Panc1 (cell line): Measurements from ENCODE around the gene CKAP4. TPM values are rescaled to one million over a fixed set of nuclear protein-coding genes. Genes with fewer than 3 reads are reported as not detected.

Experiments used
- ATAC-seq: fragments of 200-7000 bp; cut with Tn5 transposase; 2 replicates; pipeline ENCODE4 v1.9.1; 2020; ENCODE audit warnings: mild to moderate bottlenecking, moderate library complexity
- BruUV-seq: library from RNA; stranded (reverse); fragments of 400-500 nt; replicated peaks from 2 replicates; lab custom pipeline; 2021; lab: Mats Ljungman, UMichigan
- CTCF ChIA-PET: fragments of 300-600 bp; sonication (Branson Sonifier 250); formaldehyde crosslinking; loops from one replicate; lab custom pipeline; 2022; ENCODE audit warnings: antibody characterized with exemption; lab: Charles Lee
- POLR2A ChIA-PET: fragments of 300-600 bp; sonication (Branson Sonifier 250); formaldehyde crosslinking; loops from one replicate; lab custom pipeline; 2022; ENCODE audit warnings: antibody characterized with exemption; lab: Charles Lee
- DNase-seq: peaks from one replicate; pipeline ENCODE4 v3.0.0-alpha.2; 2010; ENCODE audit warnings: low read depth, low spot score
- H3K27ac ChIP-seq: 2 replicates; pipeline ENCODE4 v1.5.1; 2011; ENCODE audit warnings: mild to moderate bottlenecking, low read length, inconsistent platforms
- H3K27me3 ChIP-seq: fragments of 200-500 bp; sonication (Bioruptor generic); 2 replicates; pipeline ENCODE4 v1.6.0; 2014; ENCODE audit warnings: low read length, inconsistent platforms; ENCODE audit not compliant: control insufficient read depth, insufficient read depth
- H3K36me3 ChIP-seq: fragments of 200-500 bp; sonication (Bioruptor generic); 2 replicates; pipeline ENCODE4 v1.5.1; 2014; ENCODE audit warnings: inconsistent platforms, mild to moderate bottlenecking, low read length, moderate library complexity; ENCODE audit not compliant: control insufficient read depth, insufficient read depth
- H3K4me1 ChIP-seq: 2 replicates; pipeline ENCODE4 v1.5.1; 2011; ENCODE audit warnings: inconsistent platforms, mild to moderate bottlenecking, low read length, moderate library complexity; ENCODE audit not compliant: control insufficient read depth, insufficient read depth
- H3K4me3 ChIP-seq, 2 experiments: 2 replicates each; pipeline ENCODE4 v1.5.1; 2011 to 2012; ENCODE audit warnings: low read depth in 2 of 2, low read length in 2 of 2, mild to moderate bottlenecking in 2 of 2, inconsistent platforms in 1 of 2, moderate library complexity in 1 of 2
- H3K9me3 ChIP-seq: fragments of 200-500 bp; sonication (Bioruptor generic); 2 replicates; pipeline ENCODE4 v1.5.1; 2014; ENCODE audit warnings: low read depth, mild to moderate bottlenecking, inconsistent platforms, low read length, moderate library complexity; ENCODE audit not compliant: control insufficient read depth, insufficient read depth
- CTCF ChIP-seq: fragments of 450-650 bp; IDR thresholded peaks from 2 replicates; pipeline ENCODE4 v1.5.1; 2017; ENCODE audit warnings: mild to moderate bottlenecking
- POLR2AphosphoS5 ChIP-seq: IDR thresholded peaks from 2 replicates; pipeline ENCODE4 v1.6.1; 2012; ENCODE audit warnings: mild to moderate bottlenecking, low read depth, low read length, moderate library complexity
- SIN3A ChIP-seq: IDR thresholded peaks from 2 replicates; pipeline ENCODE4 v1.6.1; 2012; ENCODE audit warnings: low read depth, mild to moderate bottlenecking, low read length, moderate library complexity, borderline replicate concordance; ENCODE audit not compliant: insufficient read depth
- TCF7L2 ChIP-seq: IDR thresholded peaks from 2 replicates; pipeline ENCODE4 v1.6.1; 2011; ENCODE audit warnings: mild to moderate bottlenecking, low read depth, low read length, inconsistent platforms
- in situ Hi-C: cut with HindIII; loops from 2 replicates; pipeline ENCODE4 v1.10.0; 2016; ENCODE audit warnings: low sequenced_read_pairs, low pct_unique_long_range_greater_than_20kb
- intact Hi-C: fragments of 100-400 bp; cut with micrococcal nuclease; formaldehyde crosslinking; loops from one replicate; pipeline ENCODE4 v1.10.0; 2022; ENCODE audit not compliant: unreplicated experiment
- total RNA-seq: library from RNA; stranded (reverse); gene quantifications from one replicate; pipeline ENCODE4 v1.2.1, GENCODE V29; 2021; ENCODE audit not compliant: unreplicated experiment
- TF ChIP-seq, protein P1 (sequence below), 2 experiments: IDR thresholded peaks; 2 replicates each; pipeline ENCODE4 v1.6.1; 2011 to 2012; ENCODE audit warnings: low read depth in 2 of 2, control low read depth in 1 of 2, low read length in 1 of 2, mild to moderate bottlenecking in 1 of 2, moderate library complexity in 1 of 2; ENCODE audit not compliant: insufficient read depth in 1 of 2

The CKAP4 gene
- total RNA-seq, 1 experiment from 2014 or later, result 95.9 TPM

DNA sequence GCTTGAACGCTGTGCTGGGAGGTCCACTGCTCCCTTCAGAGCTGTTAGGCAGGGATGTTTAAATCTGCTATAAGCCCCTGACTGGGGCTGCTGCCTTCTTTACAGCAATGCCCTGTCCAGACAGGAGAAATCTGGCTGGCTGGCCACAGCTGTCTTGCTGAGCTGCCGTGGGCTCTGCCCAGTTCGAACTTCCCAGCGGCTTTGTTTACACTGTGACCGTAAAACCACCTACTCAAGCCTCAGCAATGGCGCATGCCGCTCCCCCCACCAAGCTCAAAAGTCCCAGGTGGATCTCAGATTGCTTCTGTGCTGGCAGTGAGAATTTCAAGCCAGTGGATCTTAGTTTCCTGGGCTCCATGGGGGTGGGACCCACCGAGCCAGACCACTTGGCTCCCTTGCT is 35.8 kb downstream of the CKAP4 start:
- BruUV-seq, result no TSS peak
- no peak for TF ChIP-seq CTCF
- TF ChIP-seq, protein P1, sequence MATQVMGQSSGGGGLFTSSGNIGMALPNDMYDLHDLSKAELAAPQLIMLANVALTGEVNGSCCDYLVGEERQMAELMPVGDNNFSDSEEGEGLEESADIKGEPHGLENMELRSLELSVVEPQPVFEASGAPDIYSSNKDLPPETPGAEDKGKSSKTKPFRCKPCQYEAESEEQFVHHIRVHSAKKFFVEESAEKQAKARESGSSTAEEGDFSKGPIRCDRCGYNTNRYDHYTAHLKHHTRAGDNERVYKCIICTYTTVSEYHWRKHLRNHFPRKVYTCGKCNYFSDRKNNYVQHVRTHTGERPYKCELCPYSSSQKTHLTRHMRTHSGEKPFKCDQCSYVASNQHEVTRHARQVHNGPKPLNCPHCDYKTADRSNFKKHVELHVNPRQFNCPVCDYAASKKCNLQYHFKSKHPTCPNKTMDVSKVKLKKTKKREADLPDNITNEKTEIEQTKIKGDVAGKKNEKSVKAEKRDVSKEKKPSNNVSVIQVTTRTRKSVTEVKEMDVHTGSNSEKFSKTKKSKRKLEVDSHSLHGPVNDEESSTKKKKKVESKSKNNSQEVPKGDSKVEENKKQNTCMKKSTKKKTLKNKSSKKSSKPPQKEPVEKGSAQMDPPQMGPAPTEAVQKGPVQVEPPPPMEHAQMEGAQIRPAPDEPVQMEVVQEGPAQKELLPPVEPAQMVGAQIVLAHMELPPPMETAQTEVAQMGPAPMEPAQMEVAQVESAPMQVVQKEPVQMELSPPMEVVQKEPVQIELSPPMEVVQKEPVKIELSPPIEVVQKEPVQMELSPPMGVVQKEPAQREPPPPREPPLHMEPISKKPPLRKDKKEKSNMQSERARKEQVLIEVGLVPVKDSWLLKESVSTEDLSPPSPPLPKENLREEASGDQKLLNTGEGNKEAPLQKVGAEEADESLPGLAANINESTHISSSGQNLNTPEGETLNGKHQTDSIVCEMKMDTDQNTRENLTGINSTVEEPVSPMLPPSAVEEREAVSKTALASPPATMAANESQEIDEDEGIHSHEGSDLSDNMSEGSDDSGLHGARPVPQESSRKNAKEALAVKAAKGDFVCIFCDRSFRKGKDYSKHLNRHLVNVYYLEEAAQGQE (IDR thresholded peaks at IDR 0.05; ENCODE audit: insufficient read depth in 1 of 2, low read depth in 2 of 2, low read length in 1 of 2), result no peak
- Histone ChIP-seq H3K27me3 (peaks cover 2% of the 10 kb centered on the region; the same call in 1 of the 2 replicates), H3K36me3 (no peaks in the 10 kb centered on the region), H3K4me1 (no peaks in the 10 kb centered on the region), H3K27ac (no peak overlapping the region), H3K9me3 (no peaks in the 10 kb centered on the region), H3K4me3 (no peak overlapping the region)
- ATAC-seq, result no peak
- ChIA-PET CTCF (no interaction called here), POLR2A (no interaction called here)
- intact Hi-C loops (no loop called here), in situ Hi-C loops (no loop called here)
- DNase-seq, result no peak

GRCh38 chr12:106205208-106206069 is 42.4 kb downstream of the CKAP4 start:
- H3K4me3 ChIP-seq, result no peak overlapping the region
- no peaks in the 10 kb centered on the region for H3K4me1 ChIP-seq
- in situ Hi-C loops, result no loop called here
- no peaks in the 10 kb centered on the region for H3K9me3 ChIP-seq
- DNase-seq (no peak), ATAC-seq (peak; percentile 95)
- H3K36me3 ChIP-seq, result no peaks in the 10 kb centered on the region
- intact Hi-C loops, result loop anchor here (2.0 kb wide), 1 partner anchor 67 kb away; the partner anchor contains the start of gene NUAK1
- BruUV-seq, result no TSS peak
- TF ChIP-seq SIN3A (no peak), TCF7L2 (no peak), POLR2AphosphoS5 (no peak), CTCF (peak; percentile 54)
- TF ChIP-seq, protein P1 (IDR thresholded peaks at IDR 0.05; ENCODE audit: insufficient read depth in 1 of 2, low read depth in 2 of 2, low read length in 1 of 2), result no peak
- H3K27me3 ChIP-seq, result no peaks in the 10 kb centered on the region
- H3K27ac ChIP-seq, result no peak overlapping the region
- POLR2A ChIA-PET, result no interaction called here
- CTCF ChIA-PET, result interaction anchor here (0.6 kb wide), 1 partner anchor 18 kb away, joined by 3 read pairs; no protein-coding TSS in a partner anchor
